Nephron (organoid): Measurements from ENCODE around the gene H2AZ1.

ENCODE experiments used
- H3K27ac Mint-ChIP-seq, 3 experiments: 2 replicates each; pipeline ENCODE4 v1.8.0; 2020; ENCODE audit warnings: mixed read lengths in 3 of 3, mild to moderate bottlenecking in 2 of 3, moderate library complexity in 1 of 3
- H3K27me3 Mint-ChIP-seq: 2 replicates; pipeline ENCODE4 v1.8.0; 2021; ENCODE audit warnings: low read depth, mild to moderate bottlenecking, moderate library complexity, mixed read lengths
- H3K36me3 Mint-ChIP-seq: 2 replicates; pipeline ENCODE4 v1.8.0; 2020; ENCODE audit warnings: low read depth, mixed read lengths
- H3K4me1 Mint-ChIP-seq: 2 replicates; pipeline ENCODE4 v1.8.0; 2020; ENCODE audit warnings: mixed read lengths
- H3K4me3 Mint-ChIP-seq, 3 experiments: 2 replicates each; pipeline ENCODE4 v1.8.0; 2020; ENCODE audit warnings: mild to moderate bottlenecking in 3 of 3, mixed read lengths in 3 of 3, moderate library complexity in 2 of 3
- H3K9me3 Mint-ChIP-seq: 2 replicates; pipeline ENCODE4 v1.8.0; 2020; ENCODE audit warnings: mixed read lengths
- CTCF ChIP-seq, 3 experiments: fragments of 200-600 bp; sonication (generic); IDR thresholded peaks; one replicate each; pipeline ENCODE4 v1.5.0; 2021; ENCODE audit warnings: antibody characterized with exemption in 3 of 3; ENCODE audit not compliant: unreplicated experiment in 3 of 3

The H2AZ1 gene

GRCh38 chr4:99943904-99944437 lies 6.1 kb downstream of the H2AZ1 start:
- H3K27ac Mint-ChIP-seq = no peak overlapping the region
- no peak for TF ChIP-seq CTCF (IDR thresholded peaks at IDR 0.05; ENCODE audit: unreplicated experiment in 3 of 3)
- no peaks in the 10 kb centered on the region for H3K27me3 Mint-ChIP-seq
- peak overlapping the region; percentile 40 to 62 (median 62) for H3K4me3 Mint-ChIP-seq
- peaks cover 30% of the 10 kb centered on the region for H3K36me3 Mint-ChIP-seq
- H3K9me3 Mint-ChIP-seq = no peaks in the 10 kb centered on the region
- H3K4me1 Mint-ChIP-seq = peaks cover 30% of the 10 kb centered on the region

- Mint-ChIP-seq H3K27ac (no peak overlapping the region), H3K36me3 (peaks cover 62% of the 10 kb centered on the region), H3K4me3 (no peak overlapping the region), H3K4me1 (peaks cover 5% of the 10 kb centered on the region), H3K9me3 (peaks cover 30% of the 10 kb centered on the region), H3K27me3 (no peaks in the 10 kb centered on the region)
- no peak for TF ChIP-seq CTCF (IDR thresholded peaks at IDR 0.05; ENCODE audit: unreplicated experiment in 3 of 3)
These were observed 11.8 kb downstream of the H2AZ1 start for GRCh38 chr4:99938243-99938753.

- no peaks in the 10 kb centered on the region for H3K4me1 Mint-ChIP-seq
- peaks cover 41% of the 10 kb centered on the region for H3K9me3 Mint-ChIP-seq
- H3K27me3 Mint-ChIP-seq = no peaks in the 10 kb centered on the region
- no peak for TF ChIP-seq CTCF (IDR thresholded peaks at IDR 0.05; ENCODE audit: unreplicated experiment in 3 of 3)
- H3K36me3 Mint-ChIP-seq = peaks cover 75% of the 10 kb centered on the region
- no peak overlapping the region for H3K4me3 Mint-ChIP-seq
- H3K27ac Mint-ChIP-seq = no peak overlapping the region
These were observed 15.2 kb downstream of the H2AZ1 start for GRCh38 chr4:99934891-99935290.

GRCh38 chr4:99927566-99927965 lies 22.5 kb downstream of the H2AZ1 start:
- Mint-ChIP-seq H3K36me3 (peaks cover 39% of the 10 kb centered on the region), H3K27ac (no peak overlapping the region), H3K4me1 (no peaks in the 10 kb centered on the region), H3K9me3 (peaks cover 7% of the 10 kb centered on the region), H3K4me3 (no peak overlapping the region), H3K27me3 (no peaks in the 10 kb centered on the region)
- no peak for TF ChIP-seq CTCF (IDR thresholded peaks at IDR 0.05; ENCODE audit: unreplicated experiment in 3 of 3)

GRCh38 chr4:99921174-99921573 lies 28.9 kb downstream of the H2AZ1 start:
- no peaks in the 10 kb centered on the region for H3K4me1 Mint-ChIP-seq
- H3K27me3 Mint-ChIP-seq = no peaks in the 10 kb centered on the region
- no peak overlapping the region for H3K4me3 Mint-ChIP-seq
- H3K27ac Mint-ChIP-seq = no peak overlapping the region
- peaks cover 46% of the 10 kb centered on the region for H3K36me3 Mint-ChIP-seq
- H3K9me3 Mint-ChIP-seq = peaks cover 5% of the 10 kb centered on the region
- TF ChIP-seq CTCF (IDR thresholded peaks at IDR 0.05; ENCODE audit: unreplicated experiment in 3 of 3) = no peak

- Mint-ChIP-seq H3K27me3 (no peaks in the 10 kb centered on the region), H3K9me3 (peaks cover 5% of the 10 kb centered on the region), H3K36me3 (peaks cover 62% of the 10 kb centered on the region), H3K4me1 (no peaks in the 10 kb centered on the region), H3K4me3 (no peak overlapping the region), H3K27ac (no peak overlapping the region)
- no peak for TF ChIP-seq CTCF (IDR thresholded peaks at IDR 0.05; ENCODE audit: unreplicated experiment in 3 of 3)
These were observed 31.4 kb downstream of the H2AZ1 start for GRCh38 chr4:99918656-99919055.
